ENCODE results near the gene TINCR.

DNA sequence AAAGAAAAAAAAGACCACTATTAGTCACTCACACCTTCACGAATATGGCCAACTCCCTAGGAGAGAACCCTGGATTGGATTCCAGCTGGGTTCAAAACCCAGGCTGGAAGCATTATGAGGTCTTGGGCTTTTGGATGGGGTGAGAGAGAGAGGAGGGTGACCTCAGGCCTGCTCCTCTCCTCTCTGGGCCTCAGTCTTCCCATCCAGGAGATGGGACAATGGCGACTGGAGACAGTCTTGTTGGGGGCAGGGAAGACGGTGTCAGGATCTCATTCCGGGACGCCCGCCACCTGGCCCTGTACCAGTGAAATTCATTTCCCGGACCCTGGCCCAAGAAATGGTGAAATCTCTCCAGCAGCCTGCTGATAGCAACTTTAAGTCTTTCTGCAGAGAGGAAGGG, 26.3 kb downstream of the TINCR start:
- TF ChIP-seq POLR2A (IDR thresholded peaks at IDR 0.05; ENCODE audit: low read depth, low read length), result no peak
- TF ChIP-seq POLR2AphosphoS5 (IDR thresholded peaks at IDR 0.05; ENCODE audit: low read depth, low read length), result no peak
- TF ChIP-seq TAF1 (IDR thresholded peaks at IDR 0.05; ENCODE audit: low read depth, low read length), result no peak
- TF ChIP-seq SPI1 (IDR thresholded peaks at IDR 0.05; ENCODE audit: low read depth, low read length), result no peak
